Common myeloid progenitor, CD34-positive (primary cell): ENCODE data around the gene PRAMEF11.
"Not testable (repeated sequence)": the region's sequence is repeated elsewhere in the genome, so short reads cannot be mapped to it uniquely, and the experiment has no call there.

ENCODE experiments used
- CTCF ChIA-PET: fragments of 350-600 bp; sonication (Branson Sonifier 250); formaldehyde crosslinking; loops from one replicate; lab custom pipeline; 2021; ENCODE audit warnings: antibody characterized with exemption; lab: Charles Lee
- POLR2A ChIA-PET: fragments of 350-600 bp; sonication (Branson Sonifier 250); formaldehyde crosslinking; loops from one replicate; lab custom pipeline; 2021; ENCODE audit warnings: antibody characterized with exemption; lab: Charles Lee
- DNase-seq, 3 donors: peaks; one replicate each; pipeline versions ENCODE4 v3.0.0 to v3.0.0-alpha.2; 2013
- H3K27ac ChIP-seq, 2 experiments: 1 replicate in 1 of 2; 2 replicates in 1 of 2; pipeline ENCODE4 v1.7.0; 2013; ENCODE audit warnings: inconsistent platforms in 2 of 2, low read length in 2 of 2, mild to moderate bottlenecking in 2 of 2, low read depth in 1 of 2, moderate library complexity in 1 of 2; ENCODE audit not compliant: severe bottlenecking in 2 of 2, insufficient read depth in 1 of 2, poor library complexity in 1 of 2
- H3K27me3 ChIP-seq, 5 experiments: replicated peaks in 2 of 5; 1 replicate in 3 of 5; 2 replicates in 2 of 5; pipeline versions ENCODE4 v1.6.1 to v1.7.0; 2013; ENCODE audit warnings: low read length in 4 of 5, mild to moderate bottlenecking in 2 of 5, moderate library complexity in 2 of 5, inconsistent platforms in 1 of 5; ENCODE audit not compliant: insufficient read depth in 5 of 5, control insufficient read depth in 4 of 5
- H3K36me3 ChIP-seq, 4 experiments: 1 replicate in 2 of 4; 2 replicates in 2 of 4; pipeline versions ENCODE4 v1.6.1 to v1.7.0; 2013; ENCODE audit warnings: low read length in 3 of 4, control low read depth in 1 of 4, mild to moderate bottlenecking in 1 of 4; ENCODE audit not compliant: control insufficient read depth in 4 of 4, insufficient read depth in 4 of 4
- H3K4me1 ChIP-seq, 4 experiments: 1 replicate in 3 of 4; 2 replicates in 1 of 4; pipeline versions ENCODE4 v1.6.1 to v1.7.1; 2013; ENCODE audit warnings: low read length in 3 of 4, mild to moderate bottlenecking in 3 of 4, control low read depth in 1 of 4, inconsistent platforms in 1 of 4, moderate library complexity in 1 of 4; ENCODE audit not compliant: control insufficient read depth in 4 of 4, insufficient read depth in 4 of 4; ENCODE audit errors: control extremely low read depth in 1 of 4
- H3K4me3 ChIP-seq, 7 experiments: 1 replicate in 4 of 7; 2 replicates in 3 of 7; pipeline versions ENCODE4 v1.5.1 to v1.7.0; 2013; ENCODE audit warnings: mild to moderate bottlenecking in 7 of 7, low read length in 6 of 7, moderate library complexity in 6 of 7, inconsistent platforms in 2 of 7, low read depth in 2 of 7, control low read depth in 1 of 7; ENCODE audit not compliant: insufficient read depth in 4 of 7, control insufficient read depth in 1 of 7; ENCODE audit errors: extremely low read depth in 1 of 7
- H3K9me3 ChIP-seq, 5 experiments: 1 replicate in 4 of 5; 2 replicates in 1 of 5; pipeline versions ENCODE4 v1.6.1 to v1.7.1; 2013; ENCODE audit warnings: low read length in 4 of 5, mild to moderate bottlenecking in 2 of 5, inconsistent platforms in 1 of 5, low read depth in 1 of 5, moderate library complexity in 1 of 5; ENCODE audit not compliant: control insufficient read depth in 4 of 5, insufficient read depth in 2 of 5; ENCODE audit errors: control extremely low read depth in 1 of 5
- WGBS: methylation state at CpG from one replicate; pipeline ENCODE4 v1.1.5; 2013; ENCODE audit not compliant: insufficient coverage; 5-methylcytosine and 5-hydroxymethylcytosine counted together

PRAMEF11 gene

DNA sequence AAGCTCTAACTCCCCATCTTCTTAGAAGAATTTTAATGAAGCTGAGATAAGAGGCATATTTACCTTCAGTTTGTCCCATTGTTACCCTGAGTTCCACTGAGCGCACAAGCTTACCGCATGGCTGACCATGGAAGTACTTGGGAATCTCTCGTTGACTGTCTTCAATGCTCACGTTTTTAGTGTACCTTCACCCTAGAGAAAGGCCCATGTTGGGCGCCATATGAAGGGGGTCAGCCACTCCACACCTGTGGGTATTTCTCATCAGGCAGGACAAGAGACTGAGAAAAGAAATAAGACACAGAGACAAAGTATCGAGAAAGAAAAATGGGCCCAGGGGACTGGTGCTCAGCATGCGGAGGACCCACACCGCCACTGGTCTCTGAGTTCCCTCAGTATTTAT is 46.5 kb downstream of the PRAMEF11 start:
- H3K27me3 ChIP-seq, H3K36me3 ChIP-seq, CTCF ChIA-PET, H3K4me3 ChIP-seq, H3K4me1 ChIP-seq, POLR2A ChIA-PET, H3K27ac ChIP-seq: not testable (repeated sequence)
- DNase-seq, result peak in 1 of 3 donors; percentile 2
- WGBS, result 93% methylated on average over 5 of the region's 8 CpGs
- peaks cover 0 to 12% (median 0%) of the 10 kb centered on the region in 5 experiments for H3K9me3 ChIP-seq

DNA sequence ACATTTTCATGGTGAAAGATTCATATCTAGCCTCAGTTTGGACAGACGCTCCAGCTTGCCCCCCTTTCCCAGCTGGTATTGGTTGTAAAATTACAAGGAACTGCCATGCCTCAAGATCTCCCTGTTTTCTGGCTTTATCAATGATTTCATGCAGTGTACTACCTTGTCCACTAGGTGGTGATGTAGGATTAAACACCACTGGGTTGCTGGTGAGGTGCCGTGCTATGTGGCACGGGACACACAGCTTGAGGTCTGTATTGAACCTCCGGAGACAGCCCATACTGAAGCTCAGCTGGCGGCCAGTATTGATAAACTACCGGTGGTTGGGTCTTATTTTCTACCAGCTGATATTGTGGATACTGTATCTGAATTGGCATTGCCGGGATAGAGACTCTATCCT is 47.4 kb downstream of the PRAMEF11 start:
- peak in 2 of 3 donors; percentile 1 to 4 for DNase-seq
- H3K4me3 ChIP-seq, H3K36me3 ChIP-seq, H3K27ac ChIP-seq, CTCF ChIA-PET, POLR2A ChIA-PET, H3K27me3 ChIP-seq, H3K4me1 ChIP-seq: not testable (repeated sequence)
- H3K9me3 ChIP-seq, result peaks cover 0 to 12% (median 0%) of the 10 kb centered on the region in 5 experiments
- 28% methylated on average over 4 of the region's 7 CpGs for WGBS

DNA sequence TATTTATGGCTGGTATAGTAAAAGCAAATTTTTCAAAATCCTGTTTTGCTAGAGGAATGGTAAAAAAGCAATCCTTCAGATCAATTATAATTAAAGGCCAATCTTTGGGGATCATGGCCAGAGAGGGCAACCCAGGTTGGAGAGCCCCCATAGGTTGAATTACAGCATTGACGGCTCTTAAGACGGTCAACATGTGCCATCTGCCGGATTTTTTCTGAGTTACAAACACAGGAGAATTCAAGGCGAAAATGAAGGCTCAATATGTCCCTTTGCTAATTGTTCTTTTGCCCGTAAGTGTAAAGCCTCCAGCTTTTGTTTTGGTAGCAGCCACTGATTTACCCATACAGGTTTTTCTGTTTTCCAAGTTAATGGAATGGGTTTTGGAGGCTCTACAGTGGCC is 49.7 kb downstream of the PRAMEF11 start:
- CTCF ChIA-PET, DNase-seq, POLR2A ChIA-PET, H3K36me3 ChIP-seq, H3K27ac ChIP-seq, H3K4me1 ChIP-seq, H3K27me3 ChIP-seq, H3K4me3 ChIP-seq: not testable (repeated sequence)
- H3K9me3 ChIP-seq, result peaks cover 0 to 10% (median 0%) of the 10 kb centered on the region in 5 experiments
- WGBS, result no CpG with 5 or more reads among the region's 5 CpGs

DNA sequence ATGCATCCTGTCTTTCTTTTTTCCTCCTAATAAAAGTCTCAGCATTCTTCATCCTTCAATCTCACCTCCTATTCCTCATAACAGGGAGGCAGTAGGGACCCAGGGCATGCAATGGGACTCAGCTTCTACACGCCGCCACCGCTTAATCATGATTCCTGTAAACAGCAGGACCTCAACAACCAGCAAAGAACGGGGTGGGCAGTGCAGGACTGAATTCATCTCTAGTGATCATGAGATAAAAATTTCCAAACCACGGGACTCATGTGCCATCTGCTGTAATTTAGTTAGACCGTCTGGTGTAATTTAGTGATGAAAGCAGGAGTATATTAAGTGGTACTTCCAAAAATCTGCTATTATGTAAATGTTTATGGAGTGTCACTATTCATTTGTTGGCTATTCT is 52.3 kb downstream of the PRAMEF11 start:
- Histone ChIP-seq H3K9me3 (peaks cover 0 to 2% (median 0%) of the 10 kb centered on the region in 5 experiments), H3K36me3 (no peaks in the 10 kb centered on the region), H3K27me3 (peaks cover 0 to 2% (median 0%) of the 10 kb centered on the region in 5 experiments), H3K4me3 (no peak overlapping the region), H3K4me1 (no peaks in the 10 kb centered on the region), H3K27ac (no peak overlapping the region)
- ChIA-PET POLR2A (no interaction called here), CTCF (no interaction called here)
- WGBS, result 93% methylated on average over 4 of the region's 6 CpGs
- DNase-seq, result no peak

DNA sequence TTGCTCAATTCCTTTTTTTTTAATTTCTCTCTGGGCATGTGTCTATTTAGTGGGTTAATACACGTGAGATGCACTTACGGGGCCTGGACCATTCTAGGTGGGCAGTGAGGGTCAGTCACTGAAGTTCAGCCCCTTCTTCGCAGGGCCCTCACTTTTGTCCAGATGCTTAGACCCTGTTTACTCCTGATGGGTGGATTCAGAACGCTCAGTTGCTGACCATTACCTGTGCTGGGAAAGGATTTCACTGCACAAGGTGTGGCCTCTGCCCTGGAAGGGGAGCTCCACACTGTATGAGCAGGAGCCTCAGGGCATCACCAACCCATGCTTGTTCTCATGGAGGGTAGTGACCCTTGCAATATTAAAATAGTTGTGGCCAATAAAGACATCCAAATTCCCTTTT is 53.1 kb downstream of the PRAMEF11 start:
- DNase-seq, result no peak
- H3K36me3 ChIP-seq, result no peaks in the 10 kb centered on the region
- ChIA-PET POLR2A (no interaction called here), CTCF (no interaction called here)
- H3K27me3 ChIP-seq, result peaks cover 0 to 2% (median 0%) of the 10 kb centered on the region in 5 experiments
- no peaks in the 10 kb centered on the region for H3K4me1 ChIP-seq
- no peak overlapping the region for H3K4me3 ChIP-seq
- 93% methylated on average over 4 of the region's 4 CpGs for WGBS
- H3K9me3 ChIP-seq, result peaks cover 0 to 3% (median 0%) of the 10 kb centered on the region in 5 experiments
- no peak overlapping the region for H3K27ac ChIP-seq

DNA sequence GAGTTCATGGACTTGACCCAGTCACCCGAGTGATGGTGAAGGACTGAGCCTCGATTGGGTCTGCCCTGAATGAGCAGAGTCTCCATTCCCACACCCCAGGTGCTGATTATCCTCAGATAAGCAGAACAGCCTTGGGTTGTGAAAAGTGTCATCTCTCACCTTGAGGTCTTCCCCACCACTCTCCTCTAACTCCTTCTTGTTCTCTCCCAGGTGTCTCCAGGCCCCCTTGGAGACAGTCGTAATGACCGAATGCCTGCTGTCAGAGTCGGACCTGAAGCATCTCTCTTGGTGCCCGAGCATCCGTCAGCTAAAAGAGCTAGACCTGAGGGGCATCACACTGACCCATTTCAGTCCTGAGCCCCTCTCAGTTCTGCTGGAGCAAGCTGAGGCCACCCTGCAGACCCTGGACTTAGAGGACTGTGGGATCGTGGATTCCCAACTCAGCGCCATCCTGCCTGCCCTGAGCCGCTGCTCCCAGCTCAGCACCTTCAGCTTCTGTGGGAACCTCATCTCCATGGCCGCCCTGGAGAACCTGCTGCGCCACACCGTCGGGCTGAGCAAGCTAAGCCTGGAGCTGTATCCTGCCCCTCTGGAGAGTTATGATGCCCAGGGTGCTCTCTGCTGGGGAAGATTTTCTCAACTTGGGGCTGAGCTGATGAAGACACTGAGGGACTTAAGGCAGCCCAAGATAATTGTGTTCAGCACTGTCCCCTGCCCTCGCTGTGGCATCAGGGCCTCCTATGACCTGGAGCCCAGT is 54.2 kb downstream of the PRAMEF11 start:
- Histone ChIP-seq H3K9me3 (peaks cover 0 to 3% (median 0%) of the 10 kb centered on the region in 5 experiments), H3K4me3 (no peak overlapping the region), H3K36me3 (no peaks in the 10 kb centered on the region), H3K4me1 (no peaks in the 10 kb centered on the region), H3K27ac (no peak overlapping the region), H3K27me3 (peaks cover 0 to 2% (median 0%) of the 10 kb centered on the region in 5 experiments)
- no peak for DNase-seq
- ChIA-PET POLR2A (no interaction called here), CTCF (no interaction called here)
- WGBS, result 96% methylated on average over 12 of the region's 15 CpGs

DNA sequence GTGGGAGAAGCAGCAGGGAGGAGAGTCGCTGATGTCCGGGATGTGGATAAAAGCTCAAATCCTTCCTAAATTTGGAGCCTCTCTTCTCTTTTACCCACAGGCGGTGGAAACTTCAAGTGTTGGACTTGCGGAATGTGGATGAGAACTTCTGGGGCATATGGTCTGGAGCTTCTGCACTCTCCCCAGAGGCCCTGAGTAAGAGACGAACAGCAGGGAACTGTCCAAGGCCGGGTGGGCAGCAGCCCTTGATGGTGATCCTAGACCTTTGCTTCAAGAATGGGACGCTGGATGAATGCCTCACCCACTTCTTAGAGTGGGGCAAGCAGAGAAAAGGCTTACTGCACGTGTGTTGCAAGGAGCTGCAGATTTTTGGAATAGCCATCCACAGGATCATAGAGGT is 55.8 kb downstream of the PRAMEF11 start:
- POLR2A ChIA-PET, result no interaction called here

More for the DNA sequence above, 55.8 kb downstream of the PRAMEF11 start:
- Histone ChIP-seq H3K27me3 (peaks cover 0 to 10% (median 0%) of the 10 kb centered on the region in 5 experiments), H3K4me3 (no peak overlapping the region), H3K9me3 (peaks cover 0 to 3% (median 0%) of the 10 kb centered on the region in 5 experiments), H3K27ac (no peak overlapping the region), H3K36me3 (no peaks in the 10 kb centered on the region), H3K4me1 (no peaks in the 10 kb centered on the region)
- CTCF ChIA-PET, result no interaction called here
- DNase-seq, result no peak
- WGBS, result 85% methylated on average over 4 of the region's 8 CpGs
